Neural progenitor cell (in vitro differentiated cells): ENCODE data around the gene OR10G2.

Experiments used
- EZH2 ChIP-seq: fragments of 200-600 bp; sonication (generic); IDR thresholded peaks from 2 replicates; pipeline ENCODE4 v1.6.1; 2017; ENCODE audit warnings: antibody characterized with exemption, mild to moderate bottlenecking, moderate library complexity
- EZH2phosphoT487 ChIP-seq: fragments of 200-600 bp; sonication (generic); IDR thresholded peaks from 2 replicates; pipeline ENCODE4 v1.6.1; 2017; ENCODE audit warnings: antibody characterized with exemption
- TF ChIP-seq, protein P1 (sequence below): fragments of 200-600 bp; sonication (generic); IDR thresholded peaks from 2 replicates; pipeline ENCODE4 v1.5.1; 2017; ENCODE audit warnings: antibody characterized with exemption, mild to moderate bottlenecking

DNA sequence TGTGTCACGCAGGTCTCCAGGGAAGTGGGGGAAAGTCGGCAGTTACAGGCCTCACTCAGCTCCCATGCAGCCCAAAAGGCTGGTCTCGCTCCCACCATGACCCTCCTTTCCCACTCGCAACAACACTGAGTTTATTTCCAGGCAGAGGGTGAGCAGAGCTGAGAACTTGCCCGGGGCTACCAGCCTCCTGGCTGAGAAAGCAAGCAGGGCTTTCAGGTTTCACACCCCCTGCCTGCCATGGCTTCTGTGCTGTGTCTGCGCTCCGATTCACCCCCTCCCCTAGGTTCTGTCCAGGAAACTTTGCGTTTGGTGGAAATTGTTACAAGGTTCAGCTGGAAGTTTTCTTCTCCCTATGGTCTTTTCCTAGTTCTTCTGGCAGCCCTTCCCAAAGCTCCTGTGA, 17.1 kb downstream of the OR10G2 start:
- TF ChIP-seq, protein P1, sequence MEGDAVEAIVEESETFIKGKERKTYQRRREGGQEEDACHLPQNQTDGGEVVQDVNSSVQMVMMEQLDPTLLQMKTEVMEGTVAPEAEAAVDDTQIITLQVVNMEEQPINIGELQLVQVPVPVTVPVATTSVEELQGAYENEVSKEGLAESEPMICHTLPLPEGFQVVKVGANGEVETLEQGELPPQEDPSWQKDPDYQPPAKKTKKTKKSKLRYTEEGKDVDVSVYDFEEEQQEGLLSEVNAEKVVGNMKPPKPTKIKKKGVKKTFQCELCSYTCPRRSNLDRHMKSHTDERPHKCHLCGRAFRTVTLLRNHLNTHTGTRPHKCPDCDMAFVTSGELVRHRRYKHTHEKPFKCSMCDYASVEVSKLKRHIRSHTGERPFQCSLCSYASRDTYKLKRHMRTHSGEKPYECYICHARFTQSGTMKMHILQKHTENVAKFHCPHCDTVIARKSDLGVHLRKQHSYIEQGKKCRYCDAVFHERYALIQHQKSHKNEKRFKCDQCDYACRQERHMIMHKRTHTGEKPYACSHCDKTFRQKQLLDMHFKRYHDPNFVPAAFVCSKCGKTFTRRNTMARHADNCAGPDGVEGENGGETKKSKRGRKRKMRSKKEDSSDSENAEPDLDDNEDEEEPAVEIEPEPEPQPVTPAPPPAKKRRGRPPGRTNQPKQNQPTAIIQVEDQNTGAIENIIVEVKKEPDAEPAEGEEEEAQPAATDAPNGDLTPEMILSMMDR = no peak
- TF ChIP-seq EZH2 = no peak
- TF ChIP-seq EZH2phosphoT487 = no peak
